NCI-H2107 (cell line): ENCODE results near the gene CCDC28B.

ENCODE experiments used
- DNase-seq: peaks from one replicate; lab custom pipeline; 2025; lab: John Stamatoyannopoulos, UW

The CCDC28B gene

GRCh38 chr1:32221980-32222755, 21.8 kb downstream of the CCDC28B start, which contains the start of the genes EIF3I and TMEM234:
EIF3I (plus strand) TSS chr1:32222407; CDS start chr1:32222442, 35 bp downstream.
TMEM234 (minus strand) TSS chr1:32222353; CDS start chr1:32222322, 31 bp downstream.
- DNase-seq, result peak; percentile 91

GRCh38 chr1:32223683-32224082, 23.3 kb downstream of the CCDC28B start:
- DNase-seq, result no peak

GRCh38 chr1:32224285-32224684, 23.9 kb downstream of the CCDC28B start:
- DNase-seq, result no peak

GRCh38 chr1:32228771-32229170, 28.4 kb downstream of the CCDC28B start:
- DNase-seq, result no peak

GRCh38 chr1:32231843-32232432, 31.5 kb downstream of the CCDC28B start:
- no peak for DNase-seq

GRCh38 chr1:32232558-32233304, 32.3 kb downstream of the CCDC28B start:
- no peak for DNase-seq

- DNase-seq, result no peak
Measured at GRCh38 chr1:32234792-32235191, 34.4 kb downstream of the CCDC28B start.

- DNase-seq, result peak; percentile 42
Measured at GRCh38 chr1:32239337-32239736, 38.9 kb downstream of the CCDC28B start.

GRCh38 chr1:32239790-32240139, 39.4 kb downstream of the CCDC28B start:
- no peak for DNase-seq

GRCh38 chr1:32240140-32240951, 40.0 kb downstream of the CCDC28B start:
- DNase-seq, result peak; percentile 76

GRCh38 chr1:32241001-32241763, 40.8 kb downstream of the CCDC28B start:
- peak; percentile 47 for DNase-seq

GRCh38 chr1:32242341-32242851, 42.0 kb downstream of the CCDC28B start:
- DNase-seq, result no peak

- DNase-seq, result no peak
Measured at GRCh38 chr1:32246888-32247273, 46.5 kb downstream of the CCDC28B start, which contains the start of gene FAM167B. FAM167B (plus strand) TSS chr1:32247222; CDS start chr1:32247422, 200 bp downstream.

GRCh38 chr1:32247452-32247851, 47.1 kb downstream of the CCDC28B start:
- no peak for DNase-seq

GRCh38 chr1:32247983-32248889, 47.8 kb downstream of the CCDC28B start:
- peak; percentile 87 for DNase-seq

GRCh38 chr1:32249831-32250525, 49.6 kb downstream of the CCDC28B start:
- no peak for DNase-seq

GRCh38 chr1:32250893-32251716, 50.7 kb downstream of the CCDC28B start, which contains the start of gene LCK:
LCK (plus strand) TSS chr1:32251265; CDS start chr1:32274330, 23,065 bp downstream.
- DNase-seq, result no peak
